ENCODE measurements around the gene B3GNT3.

GRCh38 chr19:17805427-17805826, 10.5 kb downstream of the B3GNT3 start:
- TF ChIP-seq TMF1 (CRISPR knock-in tag; IDR thresholded peaks at IDR 0.05; ENCODE audit: low read depth), result no peak
- TF ChIP-seq ZNF274 (CRISPR knock-in tag; IDR thresholded peaks at IDR 0.05), result no peak

All from HepG2 (cell line).